ENCODE data around the gene GNG12.

GRCh38 chr1:67749263-67749843 lies 83.9 kb downstream of the GNG12 start:
- TF ChIP-seq, protein P1, sequence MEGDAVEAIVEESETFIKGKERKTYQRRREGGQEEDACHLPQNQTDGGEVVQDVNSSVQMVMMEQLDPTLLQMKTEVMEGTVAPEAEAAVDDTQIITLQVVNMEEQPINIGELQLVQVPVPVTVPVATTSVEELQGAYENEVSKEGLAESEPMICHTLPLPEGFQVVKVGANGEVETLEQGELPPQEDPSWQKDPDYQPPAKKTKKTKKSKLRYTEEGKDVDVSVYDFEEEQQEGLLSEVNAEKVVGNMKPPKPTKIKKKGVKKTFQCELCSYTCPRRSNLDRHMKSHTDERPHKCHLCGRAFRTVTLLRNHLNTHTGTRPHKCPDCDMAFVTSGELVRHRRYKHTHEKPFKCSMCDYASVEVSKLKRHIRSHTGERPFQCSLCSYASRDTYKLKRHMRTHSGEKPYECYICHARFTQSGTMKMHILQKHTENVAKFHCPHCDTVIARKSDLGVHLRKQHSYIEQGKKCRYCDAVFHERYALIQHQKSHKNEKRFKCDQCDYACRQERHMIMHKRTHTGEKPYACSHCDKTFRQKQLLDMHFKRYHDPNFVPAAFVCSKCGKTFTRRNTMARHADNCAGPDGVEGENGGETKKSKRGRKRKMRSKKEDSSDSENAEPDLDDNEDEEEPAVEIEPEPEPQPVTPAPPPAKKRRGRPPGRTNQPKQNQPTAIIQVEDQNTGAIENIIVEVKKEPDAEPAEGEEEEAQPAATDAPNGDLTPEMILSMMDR (IDR thresholded peaks at IDR 0.05): no peak
- no peak for TF ChIP-seq POLR2A (IDR thresholded peaks at IDR 0.05)
